HG03558 (cell line): ENCODE data around the gene ATXN7L1.
"Not testable (repeated sequence)": the region's sequence is repeated elsewhere in the genome, so short reads cannot be mapped to it uniquely, and the experiment has no call there.

Experiments used
- ATAC-seq: cut with Tn5 transposase; IDR thresholded peaks from one replicate; pipeline ENCODE4 v1.9.1; 2021; ENCODE audit warnings: moderate number of reproducible peaks; ENCODE audit not compliant: unreplicated experiment; ENCODE audit errors: extremely low read depth

The ATXN7L1 gene

DNA sequence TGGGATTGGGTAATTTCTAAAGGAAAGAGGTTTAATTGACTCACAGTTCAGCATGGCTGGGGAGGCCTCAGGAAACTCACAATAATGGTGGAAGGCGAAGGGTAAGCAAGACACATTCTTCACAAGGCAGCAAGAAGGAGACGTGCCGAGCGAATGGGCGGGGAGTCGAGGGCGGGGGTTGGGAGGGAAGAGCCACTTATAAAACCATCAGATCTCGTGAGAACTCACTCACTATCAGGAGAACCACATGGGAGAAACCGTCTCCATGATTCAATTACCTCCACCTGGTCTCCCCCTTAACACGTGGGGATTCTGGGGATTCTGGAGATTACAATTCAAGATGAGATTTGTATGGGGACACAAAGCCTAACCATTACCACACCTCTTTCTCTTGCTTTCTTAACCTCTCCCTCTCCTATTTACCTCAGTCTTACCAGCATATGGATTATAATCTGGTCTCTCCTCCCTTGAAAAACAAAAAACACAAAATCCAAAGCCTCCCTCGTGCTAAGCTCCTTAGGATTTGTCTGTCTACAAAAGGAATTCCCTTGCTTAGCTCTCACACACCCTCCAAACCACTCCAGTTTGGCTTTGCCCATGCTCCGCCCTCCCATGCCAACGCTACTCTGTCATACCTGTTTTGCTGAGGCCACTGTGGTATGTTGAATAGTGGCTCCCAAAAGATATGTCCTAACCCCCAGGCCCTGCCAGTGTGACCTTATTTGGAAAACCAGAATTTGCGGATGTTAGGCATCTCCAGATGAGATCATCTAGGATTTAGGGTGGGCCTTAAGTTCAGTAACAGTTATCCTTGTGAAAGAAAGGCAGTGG is 275.5 kb downstream of the ATXN7L1 start:
- ATAC-seq = no peak

DNA sequence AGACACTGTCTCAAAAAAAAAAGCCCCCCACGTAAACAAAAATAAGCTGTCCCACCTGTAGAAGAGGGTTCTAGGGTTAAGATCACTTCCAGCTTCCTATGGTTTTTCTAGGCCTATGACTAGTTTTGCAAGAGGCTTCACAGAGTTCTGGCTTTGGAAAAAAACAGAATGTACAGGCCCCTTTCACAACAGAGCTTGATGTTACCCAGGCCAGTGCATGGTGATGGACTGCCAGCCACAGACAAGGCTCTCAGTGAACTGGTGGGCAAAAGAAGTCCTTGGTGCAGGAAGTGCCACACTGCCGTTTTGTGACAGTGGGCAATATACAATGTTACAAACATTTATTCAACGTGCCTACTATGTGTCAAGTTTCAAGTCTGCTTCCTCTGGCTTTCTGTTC is 276.8 kb downstream of the ATXN7L1 start:
- no peak for ATAC-seq

DNA sequence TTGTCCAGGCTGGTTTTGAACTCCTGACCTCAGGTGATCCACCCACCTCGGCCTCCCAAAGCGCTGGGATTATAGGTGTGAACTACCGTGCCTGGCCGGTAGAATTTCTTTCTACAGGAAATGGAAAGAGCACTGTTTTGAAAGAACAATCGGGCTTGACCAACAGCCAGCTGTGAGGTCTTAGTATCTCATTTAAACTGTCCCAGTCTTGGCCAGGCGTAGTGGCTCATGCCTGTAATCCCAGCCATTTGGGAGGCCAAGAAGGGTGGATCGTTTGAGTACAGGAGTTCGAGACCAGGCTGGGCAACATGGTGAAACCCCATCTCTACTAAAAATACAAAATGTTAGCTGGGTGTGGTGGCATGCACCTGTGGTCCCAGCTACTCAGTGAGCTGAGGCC is 277.3 kb downstream of the ATXN7L1 start:
- ATAC-seq = not testable (repeated sequence)

DNA sequence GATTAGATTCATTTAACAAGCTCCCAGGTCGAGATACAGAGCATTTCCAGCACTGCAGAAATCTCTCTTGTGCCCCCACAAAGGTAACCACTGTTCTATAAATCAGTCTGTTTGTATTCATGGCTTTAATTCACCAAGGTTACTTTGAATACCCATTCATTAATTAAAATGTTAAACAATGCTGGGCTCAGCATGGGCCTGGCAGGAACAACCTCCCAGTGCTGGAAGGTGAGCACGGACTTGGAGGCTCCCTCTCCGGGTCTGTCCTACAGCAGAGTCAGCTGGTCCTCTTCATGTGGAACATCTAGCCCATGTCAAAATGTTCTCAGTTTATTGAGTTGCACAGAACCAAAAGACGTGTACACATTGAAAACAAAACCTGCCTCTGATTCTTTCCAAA is 279.5 kb downstream of the ATXN7L1 start:
- ATAC-seq = no peak

DNA sequence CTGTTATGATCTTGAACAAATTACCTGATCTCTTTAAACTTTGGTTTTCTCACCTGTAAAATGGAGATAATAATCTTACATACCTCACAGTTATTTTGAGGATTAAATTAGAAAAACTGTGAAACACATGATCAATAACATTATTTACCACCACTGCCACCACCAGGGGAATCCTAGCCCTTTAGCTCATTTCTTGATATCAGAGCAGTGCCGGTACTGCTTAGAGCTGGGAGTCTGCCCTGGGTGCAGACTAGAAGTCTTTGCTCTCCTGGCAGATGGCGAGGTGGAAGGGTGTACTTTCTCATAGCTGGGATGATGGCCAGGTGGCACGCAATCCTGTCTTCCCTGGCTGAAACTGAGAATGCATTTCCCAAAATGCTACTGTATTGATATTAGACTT is 282.4 kb downstream of the ATXN7L1 start:
- no peak for ATAC-seq

DNA sequence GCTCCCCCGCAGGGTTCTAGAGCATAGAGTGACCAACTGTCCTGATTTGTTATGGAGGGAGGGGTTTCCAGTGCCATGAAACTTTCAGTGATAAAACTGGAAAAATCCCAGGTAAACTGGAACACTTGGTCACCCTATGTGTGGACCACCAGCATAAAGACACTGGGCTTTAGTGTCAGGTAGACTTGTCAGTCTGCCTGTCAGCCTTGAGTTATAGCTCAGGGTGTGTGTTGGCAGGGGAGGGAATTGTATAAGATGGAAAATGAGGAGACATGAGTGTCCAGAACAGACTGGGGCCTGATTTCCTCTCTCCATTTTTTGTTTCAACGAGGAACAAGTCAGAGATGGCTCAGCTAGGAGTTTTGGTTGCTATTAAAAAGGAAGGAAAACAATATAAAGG is 284.9 kb downstream of the ATXN7L1 start:
- no peak for ATAC-seq

DNA sequence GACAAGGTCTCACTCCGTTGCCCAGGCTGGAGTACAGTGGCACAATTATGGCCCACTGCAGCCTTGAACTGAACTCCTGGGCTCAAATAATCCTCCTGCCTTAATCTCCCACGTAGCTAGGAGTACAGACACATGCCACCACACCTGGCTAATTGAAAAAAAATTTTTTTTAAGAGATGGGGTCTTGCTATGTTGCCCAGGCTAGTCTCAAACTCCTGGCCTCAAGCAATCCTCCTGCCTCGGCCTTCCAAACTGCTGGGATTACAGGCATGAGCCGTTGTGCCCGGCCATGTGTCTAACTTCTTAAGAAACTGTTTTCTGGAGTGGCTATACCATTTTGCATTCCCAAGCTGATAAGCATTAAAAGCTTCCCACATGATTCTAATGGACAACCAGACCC is 285.6 kb downstream of the ATXN7L1 start:
- ATAC-seq = no peak

DNA sequence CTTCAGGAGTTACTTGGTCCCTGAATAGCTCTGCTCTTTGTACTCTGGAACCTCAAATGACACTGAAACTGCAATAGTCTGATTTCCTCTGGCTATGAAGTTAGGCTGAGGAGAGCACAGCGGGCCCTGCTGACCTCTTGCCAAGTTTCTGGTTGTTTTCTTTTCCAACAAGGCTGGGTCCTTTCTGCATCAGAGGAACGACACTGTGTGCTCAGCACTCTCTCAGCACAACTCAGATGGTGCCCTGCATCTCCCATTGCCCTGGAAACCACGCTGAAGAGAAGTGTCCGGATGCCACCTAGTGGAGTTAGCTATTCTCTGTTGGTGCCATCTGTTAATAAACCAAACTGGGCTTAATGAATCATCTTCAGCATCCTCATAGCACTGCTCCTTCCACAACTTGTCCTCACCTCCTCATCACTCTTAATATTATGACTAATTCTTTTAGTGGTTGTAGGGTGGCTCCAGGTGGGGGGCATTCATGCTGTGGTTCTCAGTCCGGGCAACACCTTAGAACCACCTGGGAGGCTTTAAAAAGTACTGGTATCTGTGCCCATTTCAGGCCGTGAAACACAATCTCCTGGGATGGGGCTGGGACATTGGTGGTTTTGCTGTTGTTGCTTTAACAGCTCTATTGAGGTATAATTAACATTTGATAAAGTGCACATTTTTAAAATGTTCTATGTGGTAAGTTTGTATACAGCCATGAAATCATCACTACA is 286.9 kb downstream of the ATXN7L1 start:
- no peak for ATAC-seq

DNA sequence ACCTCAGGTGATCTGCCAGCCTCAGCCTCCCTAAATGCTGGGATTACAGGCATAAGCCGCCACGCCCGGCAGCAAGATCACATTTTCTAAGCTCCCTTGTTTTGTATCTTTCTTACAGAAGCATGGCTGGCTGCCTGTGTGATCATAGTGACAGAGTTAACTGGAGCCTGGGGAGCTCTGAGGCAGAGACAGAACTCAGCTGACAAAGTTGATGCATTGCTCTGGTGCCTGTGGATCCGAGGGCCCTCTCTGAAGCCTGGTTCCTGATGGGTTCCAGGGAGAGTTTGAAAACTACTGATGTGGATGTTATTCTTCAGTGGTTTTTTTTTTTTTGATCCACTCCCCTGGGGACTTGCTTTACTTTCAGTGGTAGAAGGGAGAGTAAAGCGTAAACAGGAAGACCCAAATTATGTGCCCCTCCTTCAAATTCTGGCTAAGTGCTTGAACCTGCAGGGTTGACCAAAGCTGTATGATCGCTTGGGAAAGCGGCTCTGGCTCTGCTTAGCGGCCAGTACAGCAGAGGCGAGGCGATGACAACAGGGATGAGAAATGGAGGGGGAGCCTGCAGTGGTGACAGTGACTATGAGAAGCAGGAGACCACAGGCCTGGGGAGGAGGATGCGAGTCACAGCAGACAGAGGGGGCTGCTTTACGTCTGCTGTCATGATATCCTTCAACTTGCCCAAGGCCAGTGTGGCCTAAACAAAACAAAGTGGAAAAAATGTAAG is 288.3 kb downstream of the ATXN7L1 start:
- no peak for ATAC-seq

DNA sequence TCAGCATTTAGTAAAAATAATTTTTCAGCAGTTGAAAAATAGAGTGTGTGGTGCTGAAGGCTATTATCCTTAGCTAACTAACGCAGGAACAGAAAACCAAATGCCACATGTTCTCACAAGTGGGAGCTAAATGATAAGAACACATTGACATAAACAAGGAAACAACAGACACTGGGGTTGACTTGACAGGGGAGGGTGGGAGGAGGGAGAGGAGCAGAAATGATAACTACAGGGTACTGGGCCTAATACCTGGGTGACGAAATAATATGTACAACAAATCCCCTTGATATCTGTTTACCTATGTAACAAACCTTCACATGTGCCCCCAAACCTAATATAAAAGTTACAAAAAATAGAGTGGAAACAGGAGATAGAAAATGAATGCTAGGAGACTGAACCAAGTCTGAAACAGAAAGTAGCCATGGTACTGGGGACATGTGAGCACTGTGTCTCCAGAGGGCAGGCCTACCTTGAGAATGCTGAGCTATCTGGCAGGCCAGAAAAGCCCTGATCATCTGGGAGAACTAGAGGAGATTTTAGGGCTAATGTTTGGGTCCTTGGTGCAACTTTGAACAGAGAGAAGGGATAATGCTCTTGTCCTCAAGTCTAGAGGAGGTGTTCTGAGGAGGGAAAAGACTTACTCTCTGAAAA is 290.4 kb downstream of the ATXN7L1 start:
- ATAC-seq = no peak

DNA sequence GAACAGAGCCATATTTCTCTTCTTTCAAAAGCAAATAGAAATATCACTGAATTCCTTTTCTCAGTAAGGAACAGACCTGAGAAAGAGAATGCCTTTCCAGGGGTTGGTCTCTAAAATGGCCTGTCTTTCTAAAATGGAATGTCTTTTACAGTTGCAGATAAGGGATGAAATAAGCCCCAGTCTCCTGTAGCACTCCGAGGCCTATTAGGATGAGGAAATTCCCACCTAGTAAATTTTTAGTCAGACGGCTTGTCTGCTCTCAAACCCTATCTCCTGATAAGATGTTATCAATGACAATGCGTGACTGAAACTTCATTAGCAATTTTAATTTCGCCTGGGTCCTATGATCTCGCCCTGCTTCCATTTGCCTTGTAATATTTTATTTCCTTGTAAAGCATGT is 292.2 kb downstream of the ATXN7L1 start:
- no peak for ATAC-seq

DNA sequence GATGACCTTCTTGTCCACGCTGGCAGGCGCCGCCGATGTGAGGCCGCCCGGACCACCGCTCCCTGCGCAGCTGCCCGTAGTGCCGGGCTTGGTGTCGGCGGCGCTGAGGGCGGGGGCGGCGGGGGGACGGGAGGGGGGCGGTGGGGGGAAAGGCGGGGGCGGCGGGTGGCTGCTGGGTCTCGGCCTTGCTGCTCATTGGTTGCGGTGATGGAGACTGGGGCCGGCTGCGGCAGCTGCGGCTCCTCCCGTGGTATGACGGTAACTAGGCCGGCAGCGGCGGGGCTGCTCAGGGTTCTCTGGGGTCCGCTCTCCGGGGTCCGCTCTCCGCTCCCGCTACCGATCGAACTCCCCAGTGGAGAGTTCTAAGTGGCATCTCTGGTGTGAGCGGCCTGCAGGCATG is 293.3 kb downstream of the ATXN7L1 start:
- no peak for ATAC-seq

DNA sequence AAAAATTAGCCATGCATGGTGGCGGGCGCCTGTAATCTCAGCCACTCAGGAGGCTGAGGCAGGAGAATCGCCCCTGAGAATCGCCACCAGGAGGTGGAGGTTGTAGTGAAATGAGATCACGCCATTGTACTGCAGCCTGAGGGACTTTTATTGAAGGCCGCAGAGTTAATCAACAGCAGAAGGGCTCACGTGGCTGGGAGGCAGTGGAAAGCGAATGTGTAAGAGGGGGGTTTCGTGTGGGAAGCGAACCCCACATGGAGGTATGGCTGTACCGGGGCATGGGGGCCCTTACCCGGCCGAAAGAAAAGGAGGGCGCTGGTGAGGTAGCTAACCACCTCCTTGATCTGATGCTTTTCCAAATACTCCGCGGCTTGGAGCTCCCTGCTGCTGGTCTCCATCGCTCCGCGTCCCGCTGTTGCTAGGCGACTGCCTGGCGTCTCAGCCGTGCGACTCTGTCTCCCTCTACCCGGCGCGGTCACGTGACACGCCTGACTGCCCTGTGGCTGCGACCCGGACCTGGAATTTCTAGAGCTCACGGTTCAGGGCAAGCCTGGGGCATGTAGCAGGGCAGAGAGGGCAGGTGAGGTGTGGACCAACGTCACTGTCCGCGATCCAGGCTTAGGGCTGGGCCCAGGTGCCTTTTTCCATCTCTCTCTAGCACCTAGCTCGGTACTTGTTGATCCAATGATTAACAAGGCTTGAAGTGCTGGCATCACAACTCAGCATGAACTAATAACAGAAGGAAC is 295.2 kb downstream of the ATXN7L1 start, which contains the start of gene EFCAB10:
Gene EFCAB10, minus strand, starts transcription at position 428 of the 746 bp plus-strand sequence. Its CDS starts 30 bp downstream, at position 398.
- ATAC-seq = no peak

DNA sequence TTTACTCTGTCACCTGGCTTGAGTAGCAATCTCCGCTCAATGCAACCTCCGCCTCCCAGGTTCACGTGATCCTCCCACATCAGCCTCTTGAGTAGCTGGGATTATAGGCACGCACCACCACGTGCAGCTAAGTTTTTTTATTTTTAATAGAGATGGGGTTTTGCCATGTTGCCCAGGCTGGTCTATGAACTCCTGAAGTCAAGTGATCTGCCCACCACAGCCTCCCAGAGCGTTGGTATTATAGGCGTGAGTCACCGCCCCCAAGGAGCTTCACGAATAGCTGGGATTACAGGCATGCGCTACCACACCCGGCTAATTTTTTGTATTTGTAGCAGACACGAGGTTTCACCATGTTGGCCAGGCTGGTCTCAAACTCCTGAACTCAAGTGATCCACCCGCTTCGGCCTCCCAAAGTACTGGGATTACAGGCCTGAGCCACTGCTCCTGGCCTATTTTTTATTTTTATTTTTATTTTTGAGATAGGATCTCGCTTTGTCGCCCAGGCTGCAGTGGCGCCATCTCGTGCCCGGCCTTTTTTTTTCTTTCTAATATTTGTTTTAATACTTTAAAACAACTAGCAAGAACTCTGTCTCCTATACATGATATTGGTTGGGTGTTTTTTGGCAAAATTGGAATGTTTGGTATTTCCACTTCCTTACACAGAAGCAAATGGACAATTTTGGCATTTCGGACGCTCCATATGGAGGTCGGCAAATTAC is 296.2 kb downstream of the ATXN7L1 start:
- no peak for ATAC-seq

DNA sequence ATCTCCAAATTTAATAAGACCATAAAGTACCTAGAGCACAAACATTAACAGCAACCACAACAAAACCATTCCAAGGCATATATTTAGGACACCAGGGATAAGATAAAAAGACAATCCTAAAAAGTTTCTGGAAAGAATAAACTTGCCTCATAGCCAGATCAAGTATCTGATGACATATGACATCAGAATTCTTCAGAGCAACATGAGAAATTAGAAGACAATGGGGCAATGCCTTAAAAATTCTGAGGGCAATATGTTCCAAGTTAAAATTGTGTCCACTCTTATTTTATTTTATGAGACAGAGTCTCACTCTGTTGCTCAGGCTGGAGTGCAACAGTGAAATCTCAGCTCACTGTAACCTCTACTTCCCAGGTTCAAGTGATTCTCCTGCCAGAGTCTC is 297.9 kb downstream of the ATXN7L1 start:
- no peak for ATAC-seq

DNA sequence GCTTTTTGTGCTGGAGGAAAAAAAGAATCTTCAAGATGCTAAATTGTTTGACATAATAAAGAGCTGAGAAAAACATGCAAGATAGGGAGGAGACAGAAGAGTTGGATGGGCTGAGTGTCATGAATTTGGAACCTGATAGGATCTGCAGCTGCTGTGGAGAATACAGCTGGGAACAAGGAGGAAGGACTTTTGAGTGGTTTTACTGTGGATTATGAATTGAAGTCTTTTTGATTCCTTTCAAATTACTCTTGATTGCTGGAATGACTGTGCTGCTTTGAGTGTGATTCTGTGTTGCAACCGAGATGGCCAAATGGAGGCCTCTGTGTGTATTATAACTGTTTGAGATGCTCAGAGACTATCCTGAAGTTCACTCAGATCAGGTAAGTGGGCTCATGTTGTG is 299.1 kb downstream of the ATXN7L1 start:
- ATAC-seq = no peak

DNA sequence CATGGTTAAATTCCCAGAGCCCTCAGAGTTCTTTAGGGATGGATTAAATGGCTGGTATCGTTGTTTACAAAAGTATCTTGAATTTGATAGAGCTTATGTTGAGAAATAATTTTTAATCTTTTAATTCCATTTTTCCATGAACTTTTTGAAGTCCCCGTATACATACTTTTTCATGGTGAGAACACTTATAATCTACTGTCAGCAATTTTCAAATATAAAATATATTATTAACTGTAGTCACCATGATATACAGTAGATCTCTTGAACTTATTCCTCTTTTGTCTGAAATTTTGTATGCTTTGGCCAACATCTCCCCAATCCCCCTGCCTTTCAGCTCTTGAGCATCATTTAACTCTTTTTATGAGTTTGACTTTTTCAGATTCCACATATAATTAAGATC is 304.5 kb downstream of the ATXN7L1 start:
- no peak for ATAC-seq

DNA sequence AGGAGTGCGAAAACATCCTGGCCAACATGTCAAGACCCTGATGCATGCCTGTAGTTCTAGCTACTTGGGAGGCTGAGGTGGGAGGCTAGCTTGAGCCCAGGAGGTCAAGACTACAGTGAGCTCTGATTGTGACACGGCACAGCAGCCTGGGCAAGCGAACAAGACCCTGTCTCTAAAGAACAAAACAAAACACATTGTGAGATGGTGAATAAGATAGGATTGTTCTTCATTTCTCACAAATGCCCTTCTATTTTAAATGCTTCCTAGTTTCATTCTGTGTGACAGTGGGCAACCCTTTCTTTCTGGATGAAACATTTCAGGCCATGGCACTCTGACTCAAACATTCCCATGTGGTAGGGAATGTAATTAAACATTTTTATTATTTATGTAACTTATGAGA is 308.6 kb downstream of the ATXN7L1 start:
- no peak for ATAC-seq

DNA sequence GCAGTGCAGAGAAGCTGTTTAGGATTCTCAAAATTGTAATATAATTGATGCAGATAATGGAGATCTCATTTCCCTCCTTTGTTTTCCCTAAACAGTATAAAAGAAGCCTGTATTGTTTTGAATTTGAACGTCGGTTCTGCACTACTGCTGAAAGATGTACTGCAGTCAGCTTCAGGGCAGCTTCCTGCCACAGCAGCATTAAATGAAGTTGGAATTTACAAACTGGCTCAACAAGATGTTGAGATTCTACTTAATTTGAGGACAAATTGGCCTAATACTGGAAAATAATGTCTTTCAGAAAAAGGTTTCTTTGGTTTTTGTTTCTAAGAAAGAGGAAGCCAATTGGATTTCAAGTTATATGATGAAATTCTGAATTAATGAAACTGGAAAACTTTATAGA is 309.4 kb downstream of the ATXN7L1 start:
- no peak for ATAC-seq
